GM19397 (cell line): ENCODE results near the gene HDLBP.

Source experiments
- ATAC-seq: cut with Tn5 transposase; IDR thresholded peaks from one replicate; pipeline ENCODE4 v1.9.1; 2021; ENCODE audit warnings: mild to moderate bottlenecking, moderate library complexity; ENCODE audit not compliant: unreplicated experiment

The HDLBP gene

GRCh38 chr2:241215421-241215820 is 100.1 kb downstream of the HDLBP start:
- ATAC-seq, result no peak

GRCh38 chr2:241214766-241215165 is 100.7 kb downstream of the HDLBP start:
- ATAC-seq, result no peak

GRCh38 chr2:241214209-241214608 is 101.3 kb downstream of the HDLBP start:
- ATAC-seq, result no peak

GRCh38 chr2:241213567-241213966 is 101.9 kb downstream of the HDLBP start:
- no peak for ATAC-seq

GRCh38 chr2:241213041-241213440 is 102.4 kb downstream of the HDLBP start:
- ATAC-seq, result no peak

- no peak for ATAC-seq
Observed at GRCh38 chr2:241211276-241211675, 104.2 kb downstream of the HDLBP start.

- no peak for ATAC-seq
Observed at GRCh38 chr2:241209271-241209670, 106.2 kb downstream of the HDLBP start.

- no peak for ATAC-seq
Observed at GRCh38 chr2:241208058-241208457, 107.4 kb downstream of the HDLBP start.

GRCh38 chr2:241207641-241208040 is 107.8 kb downstream of the HDLBP start:
- ATAC-seq, result no peak

GRCh38 chr2:241207151-241207550 is 108.3 kb downstream of the HDLBP start:
- no peak for ATAC-seq

GRCh38 chr2:241205086-241205485 is 110.4 kb downstream of the HDLBP start:
- ATAC-seq, result no peak

- no peak for ATAC-seq
Observed at GRCh38 chr2:241204490-241204889, 111.0 kb downstream of the HDLBP start.

GRCh38 chr2:241204010-241204384 is 111.5 kb downstream of the HDLBP start:
- no peak for ATAC-seq

GRCh38 chr2:241203218-241204009 is 112.1 kb downstream of the HDLBP start:
- ATAC-seq, result no peak

- no peak for ATAC-seq
Observed at GRCh38 chr2:241202681-241203080, 112.8 kb downstream of the HDLBP start.

GRCh38 chr2:241202268-241202585 is 113.2 kb downstream of the HDLBP start:
- no peak for ATAC-seq

- ATAC-seq, result no peak
Observed at GRCh38 chr2:241201445-241202267, 113.8 kb downstream of the HDLBP start.

GRCh38 chr2:241200822-241201395 is 114.6 kb downstream of the HDLBP start:
- ATAC-seq, result no peak

GRCh38 chr2:241199897-241200821 is 115.3 kb downstream of the HDLBP start:
- ATAC-seq, result no peak

GRCh38 chr2:241199286-241199685 is 116.2 kb downstream of the HDLBP start:
- ATAC-seq, result no peak
